ENCODE measurements around the gene UBAP1. TPM values are rescaled to one million over a fixed set of nuclear protein-coding genes. Genes with fewer than 3 reads are reported as not detected.

UBAP1 gene
- total RNA-seq = 21.0 TPM

DNA sequence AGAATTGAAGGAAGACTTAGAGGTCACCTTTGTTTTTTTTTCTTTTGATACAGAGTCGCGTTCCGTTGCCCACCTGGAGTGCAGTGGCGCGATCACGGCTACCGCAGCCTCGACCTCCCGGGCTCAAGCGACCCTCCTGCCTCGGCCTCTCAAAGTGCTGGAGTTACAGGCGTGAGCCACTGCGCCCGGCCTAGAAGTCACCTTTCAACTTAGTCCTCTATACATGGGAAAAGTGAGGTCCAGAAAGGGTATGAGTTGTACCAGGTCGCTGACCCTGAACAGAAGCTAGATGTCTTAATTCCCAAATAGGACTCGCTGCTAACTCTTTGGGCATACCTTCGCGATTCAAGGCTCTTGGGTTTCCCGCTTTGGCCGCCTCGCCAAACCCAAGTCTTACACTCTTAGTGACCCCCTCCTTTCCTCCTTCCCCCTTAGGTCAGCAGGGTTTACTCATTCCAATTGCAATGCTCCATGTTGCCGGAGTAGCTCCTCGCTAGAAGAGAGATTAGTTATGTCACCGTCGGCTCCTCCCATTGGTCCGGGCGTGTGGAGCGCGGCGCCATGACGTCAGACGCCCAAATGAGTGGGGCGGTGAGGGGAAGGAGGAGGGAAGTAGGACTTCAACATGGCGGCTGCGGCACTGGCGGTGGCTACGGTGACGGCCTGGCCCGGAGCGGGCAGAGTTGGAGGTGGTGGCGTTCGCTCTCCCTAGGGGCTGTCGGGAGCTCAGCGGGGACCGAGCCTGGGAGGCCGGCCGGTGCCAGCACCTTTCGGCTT, at the start of gene UBAP1:
UBAP1 (plus strand) TSS at position 608 of the 777 bp plus-strand sequence. CDS start 41,872 bp downstream, outside the sequence.

Small RNA genes lying within 50 kb of the gene (small RNA-seq; reads per million reads assigned to genes)
- not detected for gene AL353662.3 (ENCODE audit: low replicate concordance)
- not detected for gene RNA5SP282 (ENCODE audit: low replicate concordance)
- not detected for gene RNU2-50P (ENCODE audit: low replicate concordance)

Other genes starting within 250 kb of the UBAP1 start
- gene UBAP2, start 130.2 kb upstream of the UBAP1 start, total RNA-seq = 73.9 TPM
- gene DCAF12, start 52.3 kb upstream of the UBAP1 start, total RNA-seq = 23.5 TPM
- gene KIF24, start 150.2 kb downstream of the UBAP1 start, total RNA-seq = 4.1 TPM
- gene NUDT2, start 150.5 kb downstream of the UBAP1 start, total RNA-seq = 11.6 TPM
- 6.6 TPM for gene MYORG, start 197.9 kb downstream of the UBAP1 start, total RNA-seq